Large intestine (tissue), 3 donors: ENCODE measurements around the gene BECN2. TPM values are rescaled to one million over a fixed set of nuclear protein-coding genes. Genes with fewer than 3 reads are reported as not detected.

Experiments used
- DNase-seq, 2 donors: peaks; one replicate each; pipeline versions ENCODE4 v3.0.0 to v3.0.0-alpha.2; 2013
- H3K27ac ChIP-seq: one replicate; pipeline ENCODE4 v1.5.1; 2013; ENCODE audit warnings: low read length
- H3K27me3 ChIP-seq: 2 replicates; pipeline ENCODE4 v1.6.1; 2013; ENCODE audit warnings: low read length; ENCODE audit not compliant: control insufficient read depth, insufficient read depth
- H3K36me3 ChIP-seq: 2 replicates; pipeline ENCODE4 v1.6.1; 2013; ENCODE audit warnings: low read length; ENCODE audit not compliant: control insufficient read depth, insufficient read depth
- H3K4me1 ChIP-seq: one replicate; pipeline ENCODE4 v1.6.1; 2013; ENCODE audit warnings: low read length; ENCODE audit not compliant: control insufficient read depth, insufficient read depth
- H3K4me3 ChIP-seq: one replicate; pipeline ENCODE4 v1.5.1; 2013; ENCODE audit warnings: low read length
- H3K9me3 ChIP-seq: one replicate; pipeline ENCODE4 v1.6.1; 2013; ENCODE audit warnings: mild to moderate bottlenecking, low read depth, low read length, moderate library complexity; ENCODE audit not compliant: control insufficient read depth
- WGBS: methylation state at CpG from one replicate; pipeline ENCODE4 v1.1.5; 2013; ENCODE audit warnings: low lambda C conversion rate; ENCODE audit not compliant: insufficient coverage; 5-methylcytosine and 5-hydroxymethylcytosine counted together
- polyA plus RNA-seq: library from polyadenylated mRNA; unstranded; fragments of 120-200 nt; gene quantifications from one replicate; pipeline ENCODE4 v1.2.1, GENCODE V29; 2013

The BECN2 gene
- polyA plus RNA-seq, 1 donor, result not detected

DNA sequence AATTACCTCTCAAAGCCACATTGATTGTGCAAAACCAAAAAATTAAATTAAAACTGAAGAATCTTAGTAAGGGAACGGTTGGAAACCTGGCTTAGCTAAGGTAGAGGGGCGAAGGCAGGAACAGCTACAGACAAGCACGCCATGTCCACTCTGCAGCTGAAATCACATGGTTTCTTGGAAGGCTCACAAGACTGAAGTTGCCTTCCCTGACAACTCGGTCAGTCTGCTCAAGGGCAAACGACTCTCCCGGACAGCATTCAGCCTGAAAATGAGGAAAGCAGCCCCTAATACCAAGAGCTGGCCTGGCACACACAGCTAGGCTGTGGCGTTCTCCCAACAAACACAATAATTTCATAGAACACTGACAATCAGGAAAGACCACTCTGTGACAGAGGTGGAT is 22.7 kb upstream of the BECN2 start:
- no peaks in the 10 kb centered on the region for H3K9me3 ChIP-seq
- DNase-seq, result no peak
- H3K4me3 ChIP-seq, result no peak overlapping the region
- no peak overlapping the region for H3K27ac ChIP-seq
- WGBS, result 89% methylated on average over 2 of the region's 7 CpGs
- no peaks in the 10 kb centered on the region for H3K4me1 ChIP-seq
- H3K36me3 ChIP-seq, result no peaks in the 10 kb centered on the region
- no peaks in the 10 kb centered on the region for H3K27me3 ChIP-seq

GRCh38 chr1:241939798-241940197 is 17.8 kb upstream of the BECN2 start:
- Histone ChIP-seq H3K36me3 (no peaks in the 10 kb centered on the region), H3K4me1 (no peaks in the 10 kb centered on the region), H3K4me3 (no peak overlapping the region), H3K27me3 (no peaks in the 10 kb centered on the region), H3K27ac (no peak overlapping the region), H3K9me3 (no peaks in the 10 kb centered on the region)
- no peak for DNase-seq
- 80% methylated on average over 1 of the region's 1 CpG for WGBS

DNA sequence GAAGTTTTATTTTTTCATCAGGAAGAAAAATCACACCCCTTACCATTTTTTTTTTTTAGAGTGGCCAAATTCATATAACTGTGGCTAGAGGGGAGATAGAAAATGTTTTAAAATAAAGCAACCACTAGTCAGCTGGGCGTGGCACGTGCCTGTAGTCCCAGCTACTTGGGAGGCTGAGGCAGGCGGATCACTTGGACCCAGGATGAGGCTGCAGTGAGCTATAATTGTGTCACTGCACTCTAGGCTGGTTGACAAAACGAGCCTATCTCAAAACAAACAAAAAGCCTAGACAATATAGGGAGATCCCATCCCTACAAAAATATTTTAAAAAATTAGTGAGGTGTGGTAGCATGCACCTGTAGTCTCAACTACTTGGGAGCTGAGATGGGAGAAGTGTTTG is 14.8 kb upstream of the BECN2 start:
- Histone ChIP-seq H3K36me3 (no peaks in the 10 kb centered on the region), H3K9me3 (no peaks in the 10 kb centered on the region)
- WGBS, result no CpG with 5 or more reads among the region's 4 CpGs

GRCh38 chr1:241944300-241944699 is 13.3 kb upstream of the BECN2 start:
- no peak overlapping the region for H3K4me3 ChIP-seq

More for the DNA sequence above, 14.8 kb upstream of the BECN2 start:
- no peaks in the 10 kb centered on the region for H3K4me1 ChIP-seq
- no peak for DNase-seq
- H3K4me3 ChIP-seq, result no peak overlapping the region
- H3K27me3 ChIP-seq, result no peaks in the 10 kb centered on the region
- H3K27ac ChIP-seq, result no peak overlapping the region

DNA sequence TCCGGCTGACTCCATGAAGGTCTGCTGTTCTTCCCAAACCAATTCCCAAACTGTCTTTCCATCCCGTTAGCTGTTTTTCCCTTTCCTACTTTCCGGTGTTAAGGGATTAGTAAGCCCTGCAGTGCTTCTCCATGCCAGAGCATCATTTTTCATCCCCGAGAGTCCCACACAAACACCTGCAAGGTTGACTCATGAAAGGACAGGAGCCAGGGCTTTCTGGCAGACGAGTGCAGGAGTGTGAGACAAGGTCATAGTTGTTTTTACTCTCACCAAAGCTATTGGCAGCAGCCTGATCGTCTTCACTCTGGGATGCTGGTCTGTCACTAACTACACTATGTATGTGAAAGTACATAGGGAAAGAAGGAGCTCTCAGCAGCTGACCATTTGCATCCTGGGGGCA is 10.2 kb upstream of the BECN2 start:
- Histone ChIP-seq H3K9me3 (no peaks in the 10 kb centered on the region), H3K4me1 (no peaks in the 10 kb centered on the region), H3K27me3 (no peaks in the 10 kb centered on the region), H3K27ac (no peak overlapping the region), H3K36me3 (no peaks in the 10 kb centered on the region), H3K4me3 (no peak overlapping the region)
- 94% methylated on average over 2 of the region's 6 CpGs for WGBS
- no peak for DNase-seq

More at GRCh38 chr1:241944300-241944699, 13.3 kb upstream of the BECN2 start:
- Histone ChIP-seq H3K27me3 (no peaks in the 10 kb centered on the region), H3K36me3 (no peaks in the 10 kb centered on the region), H3K27ac (no peak overlapping the region), H3K9me3 (no peaks in the 10 kb centered on the region), H3K4me1 (no peaks in the 10 kb centered on the region)
- no peak for DNase-seq
- WGBS, result 83% methylated on average over 1 of the region's 5 CpGs

- no peak overlapping the region for H3K27ac ChIP-seq
- WGBS, result no CpG with 5 or more reads among the region's 5 CpGs
- H3K27me3 ChIP-seq, result no peaks in the 10 kb centered on the region
- no peaks in the 10 kb centered on the region for H3K9me3 ChIP-seq
- H3K36me3 ChIP-seq, result no peaks in the 10 kb centered on the region
- H3K4me1 ChIP-seq, result no peaks in the 10 kb centered on the region
- no peak overlapping the region for H3K4me3 ChIP-seq
- DNase-seq, result no peak
Measured at GRCh38 chr1:241950390-241950789, 7.2 kb upstream of the BECN2 start.

DNA sequence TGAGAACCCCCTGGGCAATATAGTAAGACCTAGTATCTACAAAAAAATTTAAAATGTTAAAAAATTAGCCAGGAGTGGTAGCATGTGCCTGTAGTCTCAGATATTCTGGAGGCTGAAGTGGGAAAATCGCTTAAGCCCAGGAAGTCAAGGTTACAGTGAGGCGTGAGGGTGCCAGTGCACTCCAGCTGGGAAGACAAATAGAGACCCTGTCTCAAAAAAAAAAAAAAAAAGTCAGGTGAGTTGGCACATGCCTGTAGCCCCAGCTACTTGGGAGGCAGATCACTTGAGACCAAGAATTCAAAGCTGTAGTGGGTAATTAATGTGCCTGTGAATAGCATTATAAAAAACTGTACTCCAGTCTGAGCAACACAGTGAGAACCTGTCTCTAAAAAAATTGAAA is 4.6 kb downstream of the BECN2 start:
- Histone ChIP-seq H3K27ac (no peak overlapping the region), H3K36me3 (no peaks in the 10 kb centered on the region), H3K4me3 (no peak overlapping the region), H3K9me3 (peaks cover 2% of the 10 kb centered on the region), H3K4me1 (no peaks in the 10 kb centered on the region), H3K27me3 (no peaks in the 10 kb centered on the region)
- 74% methylated on average over 2 of the region's 2 CpGs for whole genome bisulfite sequencing
- DNase-seq, result no peak

GRCh38 chr1:241963722-241964121 is 6.2 kb downstream of the BECN2 start:
- no peaks in the 10 kb centered on the region for H3K9me3 ChIP-seq
- no peak overlapping the region for H3K4me3 ChIP-seq
- no peak overlapping the region for H3K27ac ChIP-seq
- H3K27me3 ChIP-seq, result no peaks in the 10 kb centered on the region
- DNase-seq, result no peak
- no peaks in the 10 kb centered on the region for H3K4me1 ChIP-seq
- no peaks in the 10 kb centered on the region for H3K36me3 ChIP-seq

- no peak overlapping the region for H3K27ac ChIP-seq
- DNase-seq, result no peak
- WGBS, result no CpG with 5 or more reads among the region's 8 CpGs
- H3K4me1 ChIP-seq, result no peaks in the 10 kb centered on the region
- no peaks in the 10 kb centered on the region for H3K9me3 ChIP-seq
- no peaks in the 10 kb centered on the region for H3K27me3 ChIP-seq
- no peaks in the 10 kb centered on the region for H3K36me3 ChIP-seq
- no peak overlapping the region for H3K4me3 ChIP-seq
Measured at GRCh38 chr1:241964550-241965282, 7.1 kb downstream of the BECN2 start.

DNA sequence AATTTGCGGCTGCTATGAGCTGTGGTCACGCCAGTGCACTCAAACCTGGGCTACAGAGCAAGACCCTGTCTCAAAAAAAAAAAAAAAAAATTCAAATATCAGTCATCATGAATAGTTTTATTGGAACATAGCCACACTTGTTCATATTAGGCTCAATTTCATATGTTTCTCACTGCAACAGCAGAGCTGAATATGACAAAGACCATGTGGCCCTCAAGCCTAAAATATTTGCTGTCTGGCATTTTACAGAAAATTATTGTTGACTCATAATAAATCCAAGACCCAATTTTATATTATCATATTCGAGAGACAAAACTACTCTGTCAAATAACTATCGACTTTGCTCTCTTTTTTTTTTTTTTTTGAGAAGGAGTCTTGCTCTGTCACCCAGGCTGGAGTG is 11.0 kb downstream of the BECN2 start:
- no peaks in the 10 kb centered on the region for H3K36me3 ChIP-seq
- H3K4me3 ChIP-seq, result no peak overlapping the region
- DNase-seq, result no peak
- H3K27ac ChIP-seq, result no peak overlapping the region
- H3K27me3 ChIP-seq, result no peaks in the 10 kb centered on the region
- no peaks in the 10 kb centered on the region for H3K4me1 ChIP-seq
- no peaks in the 10 kb centered on the region for H3K9me3 ChIP-seq
- WGBS, result no CpG with 5 or more reads among the region's 4 CpGs

DNA sequence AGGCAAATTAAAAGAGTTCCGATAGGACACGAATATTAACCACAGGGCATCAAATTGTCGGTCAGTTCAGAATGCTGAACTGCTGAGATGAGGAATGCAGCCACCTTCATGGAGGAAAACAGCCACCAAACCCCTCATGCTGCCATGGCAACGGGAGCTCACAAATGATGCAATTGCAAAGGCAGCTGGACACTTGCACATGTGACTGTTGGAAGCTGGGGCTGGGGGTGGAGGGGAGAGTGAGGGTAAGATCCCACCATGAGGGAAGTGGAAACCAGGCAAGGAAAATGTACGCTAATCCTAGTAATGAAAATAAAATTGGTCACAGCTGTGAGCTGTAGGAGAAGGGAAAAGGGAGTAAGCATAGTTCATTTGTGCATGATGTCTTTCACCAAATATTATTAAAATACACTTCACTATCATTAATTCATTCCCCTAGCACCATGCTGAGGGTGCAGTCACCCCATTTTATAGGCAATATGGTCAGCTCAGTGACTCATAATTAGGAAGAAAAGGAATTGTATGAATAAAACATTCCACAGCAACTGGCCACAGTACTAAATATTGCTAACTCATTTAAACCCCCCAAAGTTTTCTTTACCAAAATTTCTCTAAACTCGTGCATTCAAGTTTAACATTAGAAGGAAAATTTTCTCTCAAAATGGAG is 15.3 kb downstream of the BECN2 start:
- Histone ChIP-seq H3K4me1 (no peaks in the 10 kb centered on the region), H3K27ac (no peak overlapping the region), H3K9me3 (no peaks in the 10 kb centered on the region), H3K4me3 (no peak overlapping the region), H3K36me3 (no peaks in the 10 kb centered on the region), H3K27me3 (no peaks in the 10 kb centered on the region)
- 67% methylated on average over 1 of the region's 6 CpGs for WGBS
- DNase-seq, result peak in 1 of 2 donors; percentile 4
